Neural cell (in vitro differentiated cells): ENCODE results near the gene NME9. TPM values are rescaled to one million over a fixed set of nuclear protein-coding genes. Genes with fewer than 3 reads are reported as not detected.

Experiments used
- H2AFZ ChIP-seq: fragments of 200-600, 300-800 bp; sonication (generic), shearing (Covaris generic); 2 replicates; pipeline ENCODE4 v1.6.0; 2014; ENCODE audit warnings: low read depth, mild to moderate bottlenecking, antibody characterized with exemption, low read length, moderate library complexity
- H3F3A ChIP-seq: fragments of 200-600 bp; shearing (Covaris generic); 2 replicates; pipeline ENCODE4 v1.6.1; 2016; ENCODE audit warnings: mild to moderate bottlenecking, moderate library complexity, mixed read lengths, antibody characterized with exemption, low read length; ENCODE audit not compliant: insufficient read depth, poor library complexity, severe bottlenecking
- H3K27ac ChIP-seq: fragments of 200-600, 300-800 bp; sonication (generic), shearing (Covaris generic); 2 replicates; pipeline ENCODE4 v1.5.1; 2014; ENCODE audit warnings: mild to moderate bottlenecking, low read length, moderate library complexity
- H3K27me3 ChIP-seq: fragments of 300-800, 200-600 bp; sonication (generic), shearing (Covaris generic); 2 replicates; pipeline ENCODE4 v1.6.0; 2014; ENCODE audit warnings: mild to moderate bottlenecking, low read depth, low read length, moderate library complexity; ENCODE audit not compliant: insufficient read depth
- H3K36me3 ChIP-seq: fragments of 300-800, 200-600 bp; sonication (generic), shearing (Covaris generic); 2 replicates; pipeline ENCODE4 v1.5.1; 2014; ENCODE audit warnings: mild to moderate bottlenecking, antibody characterized with exemption, low read length, moderate library complexity; ENCODE audit not compliant: insufficient read depth
- H3K4me2 ChIP-seq: fragments of 300-800, 200-600 bp; sonication (generic), shearing (Covaris generic); 2 replicates; pipeline ENCODE4 v1.6.0; 2014; ENCODE audit warnings: mild to moderate bottlenecking, low read length
- H3K4me3 ChIP-seq: fragments of 300-800, 200-600 bp; sonication (generic), shearing (Covaris generic); 2 replicates; pipeline ENCODE4 v1.5.1; 2014; ENCODE audit warnings: mild to moderate bottlenecking, low read length, moderate library complexity
- H3K79me2 ChIP-seq: fragments of 200-600 bp; shearing (Covaris generic); replicated peaks from 2 replicates; pipeline ENCODE4 v1.6.0; 2014; ENCODE audit warnings: mild to moderate bottlenecking, low read length, moderate library complexity; ENCODE audit not compliant: insufficient read depth
- H3K9ac ChIP-seq: fragments of 300-800, 200-600 bp; sonication (generic), shearing (Covaris generic); 2 replicates; pipeline ENCODE4 v1.6.1; 2016; ENCODE audit warnings: mild to moderate bottlenecking, low read length, mixed read lengths
- H3K9me2 ChIP-seq: fragments of 200-600 bp; shearing (Covaris generic); 2 replicates; pipeline ENCODE4 v1.6.1; 2016; ENCODE audit warnings: mild to moderate bottlenecking, low read length, mixed read lengths; ENCODE audit not compliant: insufficient read depth
- H3K9me3 ChIP-seq: fragments of 200-600, 300-800 bp; sonication (generic), shearing (Covaris generic); 2 replicates; pipeline ENCODE4 v1.6.1; 2016; ENCODE audit warnings: mild to moderate bottlenecking, mixed run types, low read length, moderate library complexity, mixed read lengths
- H4K20me1 ChIP-seq: fragments of 200-600 bp; shearing (Covaris generic); 2 replicates; pipeline ENCODE4 v1.6.1; 2016; ENCODE audit warnings: mild to moderate bottlenecking, mixed run types; ENCODE audit not compliant: insufficient read depth
- EP300 ChIP-seq: fragments of 450-650 bp; conservative IDR thresholded peaks from 2 replicates; pipeline ENCODE4 v1.6.1; 2014; ENCODE audit warnings: antibody characterized with exemption, mild to moderate bottlenecking, moderate library complexity; ENCODE audit not compliant: poor library complexity, severe bottlenecking
- EZH2 ChIP-seq: fragments of 200-600, 300-800 bp; shearing (Covaris generic), sonication (generic); IDR thresholded peaks from 2 replicates; pipeline ENCODE4 v1.6.1; 2014; ENCODE audit warnings: antibody characterized with exemption, low read length, borderline replicate concordance, mild to moderate bottlenecking; ENCODE audit not compliant: insufficient read depth, poor library complexity, severe bottlenecking
- MXI1 ChIP-seq: fragments of 450-650 bp; conservative IDR thresholded peaks from 2 replicates; pipeline ENCODE4 v1.6.1; 2014; ENCODE audit warnings: antibody characterized with exemption, mild to moderate bottlenecking; ENCODE audit not compliant: poor library complexity, severe bottlenecking
- POLR2AphosphoS5 ChIP-seq: IDR thresholded peaks from 2 replicates; pipeline ENCODE4 v1.6.1; 2012
- RAD21 ChIP-seq: fragments of 450-650 bp; conservative IDR thresholded peaks from 2 replicates; pipeline ENCODE4 v1.6.1; 2014; ENCODE audit warnings: antibody characterized with exemption, mild to moderate bottlenecking, moderate library complexity
- REST ChIP-seq: IDR thresholded peaks from 2 replicates; pipeline ENCODE4 v1.6.1; 2012; ENCODE audit warnings: borderline replicate concordance
- SMC3 ChIP-seq: fragments of 450-650 bp; conservative IDR thresholded peaks from 2 replicates; pipeline ENCODE4 v1.6.1; 2014; ENCODE audit warnings: antibody characterized with exemption, mild to moderate bottlenecking, moderate library complexity; ENCODE audit not compliant: poor library complexity
- TAF1 ChIP-seq: IDR thresholded peaks from 2 replicates; pipeline ENCODE4 v1.6.1; 2012; ENCODE audit warnings: low read depth
- polyA plus RNA-seq: library from polyadenylated mRNA; depleted of rRNA; stranded (reverse); fragments of >200 nt; gene quantifications from 2 replicates; pipeline ENCODE4 v1.2.3, GENCODE V29; 2014
- TF ChIP-seq, protein P1 (sequence below): fragments of 450-650 bp; IDR thresholded peaks from 2 replicates; pipeline ENCODE4 v1.5.1; 2014; ENCODE audit warnings: antibody characterized with exemption, mild to moderate bottlenecking, moderate library complexity; ENCODE audit not compliant: poor library complexity, severe bottlenecking

NME9 gene
- polyA plus RNA-seq, 1 donor from 2014 or later, result 17.4 TPM

- Histone ChIP-seq H3F3A (no peaks in the 10 kb centered on the region), H3K9me2 (no peaks in the 10 kb centered on the region)
- TF ChIP-seq REST, result no peak
- no peak for TF ChIP-seq EZH2
- TF ChIP-seq SMC3, result no peak
- no peak for TF ChIP-seq EP300
- TF ChIP-seq, protein P1, sequence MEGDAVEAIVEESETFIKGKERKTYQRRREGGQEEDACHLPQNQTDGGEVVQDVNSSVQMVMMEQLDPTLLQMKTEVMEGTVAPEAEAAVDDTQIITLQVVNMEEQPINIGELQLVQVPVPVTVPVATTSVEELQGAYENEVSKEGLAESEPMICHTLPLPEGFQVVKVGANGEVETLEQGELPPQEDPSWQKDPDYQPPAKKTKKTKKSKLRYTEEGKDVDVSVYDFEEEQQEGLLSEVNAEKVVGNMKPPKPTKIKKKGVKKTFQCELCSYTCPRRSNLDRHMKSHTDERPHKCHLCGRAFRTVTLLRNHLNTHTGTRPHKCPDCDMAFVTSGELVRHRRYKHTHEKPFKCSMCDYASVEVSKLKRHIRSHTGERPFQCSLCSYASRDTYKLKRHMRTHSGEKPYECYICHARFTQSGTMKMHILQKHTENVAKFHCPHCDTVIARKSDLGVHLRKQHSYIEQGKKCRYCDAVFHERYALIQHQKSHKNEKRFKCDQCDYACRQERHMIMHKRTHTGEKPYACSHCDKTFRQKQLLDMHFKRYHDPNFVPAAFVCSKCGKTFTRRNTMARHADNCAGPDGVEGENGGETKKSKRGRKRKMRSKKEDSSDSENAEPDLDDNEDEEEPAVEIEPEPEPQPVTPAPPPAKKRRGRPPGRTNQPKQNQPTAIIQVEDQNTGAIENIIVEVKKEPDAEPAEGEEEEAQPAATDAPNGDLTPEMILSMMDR, result no peak
- no peak for TF ChIP-seq POLR2AphosphoS5
- no peak for TF ChIP-seq TAF1
- TF ChIP-seq MXI1, result no peak
- TF ChIP-seq RAD21, result no peak
Observed at GRCh38 chr3:138340511-138340910, 10.9 kb upstream of the NME9 start.

GRCh38 chr3:138338811-138339210 lies 9.2 kb upstream of the NME9 start:
- H3K27ac ChIP-seq, result no peak overlapping the region
- TF ChIP-seq, protein P1, result no peak
- no peak for TF ChIP-seq EZH2
- H3K36me3 ChIP-seq, result no peaks in the 10 kb centered on the region
- no peak overlapping the region for H3K9ac ChIP-seq
- no peak overlapping the region for H2AFZ ChIP-seq
- H3K4me3 ChIP-seq, result no peak overlapping the region
- no peaks in the 10 kb centered on the region for H3K9me2 ChIP-seq
- no peaks in the 10 kb centered on the region for H3K9me3 ChIP-seq
- no peaks in the 10 kb centered on the region for H3K79me2 ChIP-seq
- H3K27me3 ChIP-seq, result no peaks in the 10 kb centered on the region
- no peaks in the 10 kb centered on the region for H4K20me1 ChIP-seq
- H3K4me2 ChIP-seq, result no peak overlapping the region
- no peaks in the 10 kb centered on the region for H3F3A ChIP-seq

More at GRCh38 chr3:138340511-138340910, 10.9 kb upstream of the NME9 start:
- H3K27me3 ChIP-seq, result no peaks in the 10 kb centered on the region
- H3K4me2 ChIP-seq, result no peak overlapping the region
- no peak overlapping the region for H3K4me3 ChIP-seq
- H3K9ac ChIP-seq, result no peak overlapping the region
- no peak overlapping the region for H3K27ac ChIP-seq
- H3K79me2 ChIP-seq, result no peaks in the 10 kb centered on the region
- H3K36me3 ChIP-seq, result no peaks in the 10 kb centered on the region
- H2AFZ ChIP-seq, result no peak overlapping the region
- H3K9me3 ChIP-seq, result no peaks in the 10 kb centered on the region
- no peaks in the 10 kb centered on the region for H4K20me1 ChIP-seq
